NCI-H2171 treated with DMSO at 0.1 percent for 48 hours (cell line): Measurements from ENCODE around the gene C3orf80.
A peak's percentile ranks its signal among the peaks of the same experiment; 100 is the strongest.
"Not testable (repeated sequence)": the region's sequence is repeated elsewhere in the genome, so short reads cannot be mapped to it uniquely, and the experiment has no call there.

Experiments
- DNase-seq: peaks from one replicate; lab custom pipeline; 2025; lab: John Stamatoyannopoulos, UW

C3orf80 gene

DNA sequence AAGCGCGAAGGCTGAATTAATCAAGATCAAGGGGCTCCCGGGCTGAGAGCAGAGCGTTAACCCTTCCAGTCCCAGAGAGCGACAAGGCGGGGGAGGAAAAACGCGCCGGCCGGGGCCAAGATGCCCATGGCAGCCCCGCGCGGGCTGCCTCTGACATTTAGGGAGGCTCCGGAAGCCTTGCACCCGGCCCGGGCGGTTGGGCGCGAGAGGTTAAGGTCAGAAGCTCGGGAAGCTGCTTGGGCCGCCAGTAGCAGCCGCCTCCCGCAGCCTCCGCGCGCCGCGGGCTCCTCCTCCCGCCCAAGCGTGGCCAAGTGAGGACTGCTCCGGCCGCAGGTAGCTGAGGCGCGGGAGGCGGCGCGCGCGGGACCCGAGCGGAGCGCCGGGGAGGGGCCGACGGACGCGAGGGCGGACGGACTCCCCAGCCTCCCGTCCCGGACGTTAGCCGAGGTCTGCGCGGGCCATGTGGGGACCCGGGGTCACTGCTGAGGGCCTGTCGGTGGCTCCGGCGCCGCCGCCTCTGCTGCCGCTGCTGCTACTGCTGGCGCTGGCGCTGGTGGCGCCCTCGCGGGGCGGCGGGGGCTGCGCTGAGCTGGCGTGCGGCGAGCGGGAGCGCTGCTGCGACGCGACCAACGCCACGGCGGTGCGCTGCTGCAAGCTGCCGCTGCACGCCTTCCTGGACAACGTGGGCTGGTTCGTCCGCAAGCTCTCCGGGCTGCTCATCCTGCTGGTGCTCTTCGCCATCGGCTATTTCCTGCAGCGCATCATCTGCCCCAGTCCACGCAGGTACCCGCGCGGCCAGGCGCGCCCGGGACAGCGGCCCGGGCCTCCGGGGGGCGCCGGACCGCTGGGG lies at the start of gene C3orf80:
C3orf80 (plus strand) TSS at position 247 of the 850 bp plus-strand sequence; CDS start at position 461, 214 bp downstream.
- peak; percentile 53 for DNase-seq

DNA sequence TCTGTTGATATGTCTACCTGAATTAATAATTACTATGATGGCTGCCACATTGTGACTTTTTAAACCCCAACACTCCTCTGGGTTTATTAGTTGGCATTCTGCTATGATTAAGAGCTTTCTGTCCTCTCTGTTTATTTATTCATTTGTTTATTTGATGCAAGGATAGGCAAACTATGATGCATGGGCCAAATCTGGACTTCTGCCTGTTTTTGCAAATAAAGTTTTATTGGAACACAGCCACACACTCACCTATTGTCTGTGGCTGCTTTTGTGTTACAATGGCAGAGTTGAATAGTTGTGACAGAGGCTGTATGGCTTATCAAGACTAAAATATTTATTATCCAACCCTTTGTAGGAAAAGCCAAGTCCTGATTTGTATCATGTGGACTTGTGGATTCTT lies 48.3 kb upstream of the C3orf80 start:
- no peak for DNase-seq

DNA sequence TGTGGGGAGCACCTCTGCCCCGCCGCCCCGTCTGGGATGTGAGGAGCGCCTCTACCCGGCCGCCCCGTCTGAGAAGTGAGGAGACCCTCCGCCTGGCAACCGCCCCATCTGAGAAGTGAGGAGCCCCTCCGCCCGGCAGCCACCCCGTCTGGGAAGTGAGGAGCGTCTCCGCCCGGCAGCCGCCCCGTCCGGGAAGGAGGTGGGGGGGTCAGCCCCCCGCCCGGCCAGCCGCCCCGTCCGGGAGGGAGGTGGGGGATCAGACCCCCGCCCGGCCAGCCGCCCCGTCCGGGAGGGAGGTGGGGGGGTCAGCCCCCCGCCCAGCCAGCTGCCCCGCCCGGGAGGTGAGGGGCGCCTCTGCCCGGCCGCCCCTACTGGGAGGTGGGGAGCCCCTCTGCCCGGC lies 46.6 kb upstream of the C3orf80 start:
- DNase-seq: not testable (repeated sequence)

DNA sequence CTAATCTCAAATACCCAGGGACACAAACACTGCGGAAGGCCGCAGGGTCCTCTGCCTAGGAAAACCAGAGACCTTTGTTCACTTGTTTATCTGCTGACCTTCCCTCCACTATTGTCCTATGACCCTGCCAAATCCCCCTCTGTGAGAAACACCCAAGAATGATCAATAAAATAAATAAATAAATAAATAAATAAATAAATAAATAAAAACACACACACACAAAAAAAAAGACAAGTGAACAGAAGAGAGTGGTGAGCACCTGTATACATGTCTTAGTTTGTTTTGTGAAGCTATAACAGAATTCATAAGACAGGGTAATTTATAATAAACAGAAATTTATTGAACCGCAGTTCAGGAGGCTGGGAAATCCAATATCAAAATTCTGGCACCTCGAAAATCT lies 45.8 kb upstream of the C3orf80 start:
- DNase-seq: not testable (repeated sequence)

DNA sequence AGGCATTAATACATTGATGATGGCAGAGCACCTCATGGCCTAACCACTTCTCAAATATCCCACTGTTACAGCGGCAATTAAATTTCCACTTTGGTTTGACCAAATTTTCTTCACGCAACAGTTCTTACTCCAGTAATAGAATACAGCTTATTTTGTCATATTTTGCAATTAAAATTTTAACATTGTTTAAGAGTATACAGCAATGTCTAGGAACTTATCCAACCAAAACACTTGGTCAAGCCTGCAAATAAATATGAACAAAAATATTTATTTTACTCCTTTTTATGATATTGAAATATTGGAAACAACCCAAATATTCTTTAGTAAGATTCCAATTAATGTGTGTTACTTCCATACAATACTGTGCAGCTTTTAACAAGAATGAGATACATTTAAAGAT lies 45.3 kb upstream of the C3orf80 start:
- DNase-seq: no peak

DNA sequence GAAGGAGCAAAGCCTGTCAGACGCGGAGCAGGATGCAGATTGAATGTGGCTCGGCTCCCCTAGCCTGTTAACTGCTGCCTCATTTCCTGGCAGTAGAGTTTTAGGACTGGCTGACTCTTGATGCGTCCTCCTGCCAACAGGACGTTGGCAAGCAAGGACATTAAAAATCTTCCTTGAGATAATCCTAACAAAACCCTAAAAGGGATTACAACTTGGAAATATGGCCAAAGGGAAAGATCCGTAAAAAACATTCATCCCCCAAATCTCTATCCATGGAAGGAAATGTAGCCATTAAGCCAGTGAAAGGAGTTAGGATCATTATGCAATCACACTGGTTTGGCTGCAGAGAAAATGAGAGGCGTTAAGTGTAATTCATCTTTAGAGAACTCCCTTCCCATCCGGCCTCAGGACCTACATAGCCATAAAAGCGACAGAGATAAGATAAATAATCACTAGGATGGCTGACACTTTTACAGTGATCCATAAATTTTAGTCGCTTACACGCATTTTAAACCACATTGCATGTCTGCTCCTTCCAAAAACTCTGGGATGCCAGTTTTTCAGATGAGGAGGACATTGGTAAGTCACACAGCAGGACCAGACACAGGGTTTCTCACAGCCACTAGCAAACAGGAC lies 44.5 kb upstream of the C3orf80 start:
- DNase-seq: no peak

DNA sequence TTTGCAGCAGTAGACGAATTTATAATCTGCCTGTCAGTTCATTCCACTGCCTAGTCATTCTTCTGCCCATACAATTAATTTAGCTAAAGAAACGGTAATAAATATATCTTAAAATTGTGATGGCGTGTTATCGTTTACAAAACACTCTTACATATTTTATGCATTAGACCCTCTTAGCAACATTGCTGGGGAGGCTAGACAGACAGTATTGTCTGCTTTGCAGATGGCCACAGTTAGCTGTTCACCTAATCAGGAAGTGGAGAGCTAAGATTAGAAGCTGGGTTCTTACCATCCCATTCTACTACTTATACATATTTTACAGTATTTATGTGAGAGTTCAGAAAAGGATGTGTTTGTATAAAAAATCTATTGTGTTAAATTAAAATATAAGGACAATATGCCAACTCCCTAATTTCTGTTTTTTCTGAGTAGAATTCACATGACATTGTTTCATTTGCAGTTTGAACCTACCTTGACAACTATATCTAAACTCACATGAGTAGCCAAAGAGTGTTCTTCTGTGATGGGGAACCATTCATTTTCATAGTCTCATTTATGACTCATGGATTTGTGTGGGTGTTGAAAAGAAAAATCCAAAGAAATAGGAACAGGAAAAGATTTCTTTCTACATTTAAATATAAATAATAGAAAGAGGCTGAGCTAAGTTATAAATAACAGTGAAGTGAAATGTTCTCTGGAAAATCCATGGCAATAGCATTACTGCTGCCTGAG lies 41.7 kb upstream of the C3orf80 start:
- DNase-seq: no peak

DNA sequence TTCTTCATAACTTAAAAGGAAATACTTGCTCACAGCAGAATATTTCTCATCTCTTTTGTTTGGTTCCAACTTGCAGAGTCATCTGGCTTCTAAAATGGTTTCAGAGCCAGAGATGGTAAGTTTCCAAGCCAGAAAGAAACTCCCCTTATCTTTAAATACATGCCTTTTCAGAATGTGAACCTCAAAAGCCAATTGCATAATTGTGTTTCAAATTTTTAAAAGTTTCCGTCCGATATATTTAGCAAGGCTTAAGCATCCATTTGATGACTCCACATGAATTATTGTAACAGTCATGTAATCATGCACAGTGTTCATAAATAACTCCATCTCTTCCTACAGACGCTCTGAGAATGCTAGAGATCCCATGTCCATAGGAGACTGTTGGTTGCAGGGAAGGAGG lies 40.6 kb upstream of the C3orf80 start:
- DNase-seq: no peak

DNA sequence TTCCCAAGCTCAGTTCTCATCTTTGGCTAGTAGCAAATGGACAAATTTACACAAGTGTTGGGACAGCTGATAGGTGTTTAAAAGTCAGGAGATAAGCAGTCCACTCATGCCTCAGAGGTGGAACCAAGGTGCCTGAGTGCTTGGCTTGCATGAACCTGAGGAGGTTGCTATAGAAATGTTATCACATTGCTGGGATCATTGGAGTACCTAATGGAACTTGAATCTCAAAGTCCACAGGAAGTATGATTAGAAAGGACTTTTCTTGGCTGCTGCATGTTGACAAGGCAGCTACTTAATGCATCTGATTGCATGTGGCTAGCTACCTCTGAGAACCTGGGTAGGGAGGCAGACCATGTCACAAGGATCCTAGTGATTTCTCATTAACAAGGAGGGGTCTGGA lies 39.5 kb upstream of the C3orf80 start:
- no peak for DNase-seq

DNA sequence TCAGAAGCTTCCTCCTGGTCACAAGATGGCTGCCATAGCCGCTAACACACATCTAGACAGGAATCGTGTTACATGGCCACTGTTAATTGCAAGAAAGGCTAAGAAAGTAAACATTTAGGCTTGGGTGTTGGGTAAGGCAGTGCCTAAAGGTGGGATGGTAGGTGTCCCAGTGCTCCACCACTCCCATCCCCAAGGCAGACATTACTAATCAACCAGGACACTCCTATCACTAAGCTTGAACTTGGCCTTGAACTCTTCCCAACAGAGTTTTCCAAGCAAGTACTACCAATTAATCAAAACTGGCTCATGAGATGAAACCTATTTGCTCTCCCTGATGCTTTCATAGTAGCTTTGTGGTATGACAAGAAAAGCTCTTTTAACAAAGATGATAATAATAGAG lies 37.9 kb upstream of the C3orf80 start:
- DNase-seq: no peak

DNA sequence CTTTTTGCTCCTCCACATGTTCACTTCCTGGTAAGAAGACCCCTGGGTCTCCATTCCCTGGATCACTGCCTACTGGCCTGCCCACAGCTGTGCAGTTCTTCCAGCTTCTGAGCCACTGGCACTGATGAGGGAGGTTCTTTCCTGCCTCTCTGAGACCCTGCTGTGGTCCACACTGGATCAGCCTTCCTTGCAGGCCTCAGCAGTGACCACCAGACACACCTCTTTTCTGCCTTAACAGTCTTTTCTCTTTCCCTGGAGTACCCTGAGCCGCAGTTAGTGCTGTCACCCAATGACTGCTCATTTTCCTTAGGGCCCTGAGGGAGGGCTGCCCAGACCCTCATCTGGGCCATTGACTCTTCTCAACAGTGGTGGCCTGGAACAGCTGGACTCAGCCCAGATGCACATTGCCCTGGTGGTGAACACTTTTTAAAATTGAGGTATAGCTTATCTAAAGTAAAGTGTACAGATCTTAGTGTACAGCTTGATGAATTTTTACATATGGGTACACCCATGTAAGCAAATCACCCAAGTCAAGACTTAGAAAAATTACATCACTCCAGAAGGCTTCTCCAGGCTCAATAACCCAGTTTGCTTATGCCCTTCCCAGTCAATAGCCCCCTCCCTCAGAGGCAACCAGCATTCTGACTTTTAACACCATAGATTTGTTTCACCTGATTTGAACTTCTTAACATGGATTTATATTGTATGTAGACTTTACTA lies 32.8 kb upstream of the C3orf80 start:
- no peak for DNase-seq

DNA sequence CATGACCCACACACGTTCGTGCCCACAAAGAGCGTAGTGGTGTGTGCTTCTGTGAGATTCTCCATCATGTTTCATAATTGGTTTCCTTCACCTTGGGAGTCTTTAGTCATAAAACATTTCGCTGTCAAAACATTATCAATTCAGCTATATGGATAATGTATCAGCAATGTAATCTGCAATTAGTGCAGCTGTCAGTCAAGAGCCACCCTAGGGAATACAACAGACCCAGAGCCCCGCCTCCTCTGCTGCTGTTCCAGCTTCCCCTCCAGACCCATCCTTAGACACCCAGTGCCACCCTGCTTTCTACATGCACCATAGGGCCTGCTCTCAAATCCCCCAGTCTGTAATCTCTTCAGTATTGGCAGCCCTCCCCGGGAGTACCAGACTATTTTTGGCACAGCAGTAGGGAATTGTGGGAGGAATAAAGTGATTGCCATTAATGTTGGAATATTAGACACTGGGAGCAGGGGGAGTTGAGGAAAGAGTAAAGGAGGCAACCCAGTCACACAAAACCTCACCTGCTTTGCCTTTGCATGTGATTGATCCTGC lies 31.5 kb upstream of the C3orf80 start:
- peak; percentile 5 for DNase-seq

DNA sequence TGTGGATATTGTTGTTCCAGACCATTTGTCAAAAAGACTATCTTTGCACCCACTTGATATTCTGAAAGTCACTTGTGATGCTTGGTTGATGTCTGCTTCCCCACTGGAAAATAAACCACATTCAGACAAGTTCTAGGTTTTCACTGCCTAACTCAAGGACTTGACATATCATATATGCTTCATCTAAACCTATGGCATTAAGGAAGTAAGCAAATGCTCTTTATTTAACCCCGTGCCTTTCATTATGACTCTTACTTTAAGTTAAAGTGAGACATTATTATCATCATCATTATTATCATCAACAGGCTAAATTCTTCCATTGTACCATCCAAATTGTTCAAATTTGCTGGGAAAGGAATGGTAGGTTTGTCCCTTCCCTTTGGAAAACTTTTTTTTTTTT lies 30.8 kb upstream of the C3orf80 start:
- no peak for DNase-seq

DNA sequence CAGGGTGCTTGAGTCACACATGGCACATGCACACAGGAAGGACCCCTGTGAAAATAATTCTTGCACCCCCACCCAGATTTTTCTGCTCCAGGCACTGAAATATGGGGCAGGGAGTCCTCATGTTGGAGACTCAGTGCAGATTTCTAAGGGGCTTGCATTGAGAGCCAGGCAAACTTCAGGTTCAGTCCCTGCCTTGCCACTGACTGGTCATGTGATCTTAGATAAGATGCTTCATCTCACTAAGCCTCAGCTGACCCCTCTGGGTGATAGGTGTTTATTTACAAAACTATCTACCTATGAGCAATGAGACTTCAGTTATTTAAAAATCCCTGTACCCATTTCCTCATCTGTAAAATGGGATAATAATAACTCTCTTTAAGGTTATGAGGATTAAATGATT lies 30.1 kb upstream of the C3orf80 start:
- no peak for DNase-seq

DNA sequence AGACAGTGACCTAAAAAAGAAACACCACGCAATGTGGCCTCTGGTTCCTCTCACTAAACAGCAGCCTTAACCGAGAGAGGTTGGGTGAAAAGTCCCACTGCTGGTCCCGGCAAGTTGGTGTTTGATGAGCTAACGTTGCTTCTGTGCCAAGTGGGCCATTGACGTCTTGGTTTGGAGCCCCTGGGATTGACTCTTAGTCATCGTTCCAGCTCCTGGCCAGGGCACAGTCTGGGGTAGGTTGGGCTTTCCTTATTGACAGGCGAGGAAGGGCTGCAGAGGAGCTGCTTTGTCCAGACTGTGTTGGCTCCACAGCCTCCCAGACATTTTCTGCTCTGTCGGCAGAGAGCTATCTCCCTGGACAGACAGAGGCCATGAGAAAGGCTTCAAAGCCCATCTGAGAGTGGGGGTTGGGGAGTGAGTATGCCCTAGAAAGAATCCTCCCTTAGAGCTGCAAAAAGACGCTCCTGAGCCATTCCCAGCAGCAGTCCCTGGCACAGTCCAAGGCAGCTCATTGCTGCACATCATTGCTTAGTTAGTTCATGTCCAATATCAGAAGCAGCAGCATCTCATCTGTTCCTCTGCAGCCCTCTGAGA lies 28.6 kb upstream of the C3orf80 start:
- no peak for DNase-seq

DNA sequence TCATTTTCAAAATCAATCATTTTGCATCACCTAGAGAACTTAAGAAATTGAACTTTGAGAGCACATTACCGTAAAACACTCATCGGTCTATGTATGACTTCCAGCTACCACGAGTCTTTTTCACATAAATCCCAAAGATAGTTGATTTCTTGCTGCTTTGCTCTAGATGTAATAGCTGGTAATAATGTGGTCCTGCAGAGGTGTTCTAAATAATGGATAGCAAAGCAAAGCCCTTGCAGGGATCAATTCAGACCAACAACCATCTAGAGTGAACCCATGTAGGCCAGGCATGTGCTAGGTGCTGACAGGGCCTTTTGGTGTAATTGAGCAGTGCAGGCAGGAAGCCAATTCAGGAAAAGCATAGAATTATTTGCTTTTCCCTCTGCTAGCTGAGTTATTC lies 26.1 kb upstream of the C3orf80 start:
- no peak for DNase-seq

DNA sequence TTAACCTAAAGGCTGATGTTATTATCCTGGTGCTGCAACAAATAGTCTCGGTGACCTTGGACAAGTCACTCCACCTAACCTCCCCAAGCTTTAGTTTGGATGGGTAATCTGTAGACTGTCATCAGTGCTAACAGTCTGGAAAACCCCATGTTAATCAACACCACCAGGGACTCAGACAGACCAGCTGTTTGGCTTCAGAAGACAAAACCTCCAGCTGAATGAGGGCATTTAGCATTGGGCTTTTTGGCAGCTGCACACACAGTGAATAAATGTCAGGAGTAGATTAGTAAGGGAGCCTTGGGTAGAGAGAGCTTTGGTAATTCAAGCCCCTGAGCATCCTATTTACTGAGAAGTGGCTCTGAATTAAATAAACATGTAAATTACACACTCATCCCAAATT lies 24.9 kb upstream of the C3orf80 start:
- no peak for DNase-seq

DNA sequence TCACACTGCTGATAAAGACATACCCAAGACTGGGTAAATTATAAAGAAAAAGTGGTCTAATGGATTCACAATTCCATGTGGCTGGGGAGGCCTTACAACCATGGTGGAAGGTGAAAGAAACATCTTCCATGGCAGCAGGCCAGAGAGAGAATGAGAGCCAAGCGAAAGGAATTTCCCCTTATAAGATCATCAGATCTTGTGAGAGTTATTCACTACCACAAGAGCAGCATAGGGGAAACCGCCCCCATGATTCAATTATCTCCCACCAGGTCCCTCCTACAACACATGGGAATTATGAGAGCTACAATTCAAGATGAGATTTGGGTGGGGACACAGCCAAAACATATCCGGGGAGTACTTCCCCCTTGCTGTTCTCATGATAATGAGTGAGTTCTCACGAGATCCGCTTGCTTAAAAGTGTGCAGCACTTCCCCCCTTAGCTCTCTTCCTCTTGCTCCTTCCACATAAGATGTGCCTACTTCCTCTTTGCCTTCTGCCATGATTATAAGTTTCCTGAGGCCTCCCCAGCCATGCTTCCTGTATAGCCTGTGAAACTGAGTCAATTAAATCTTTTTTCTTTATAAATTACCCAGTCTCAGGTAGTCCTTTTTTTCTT lies 20.7 kb upstream of the C3orf80 start:
- DNase-seq: not testable (repeated sequence)

DNA sequence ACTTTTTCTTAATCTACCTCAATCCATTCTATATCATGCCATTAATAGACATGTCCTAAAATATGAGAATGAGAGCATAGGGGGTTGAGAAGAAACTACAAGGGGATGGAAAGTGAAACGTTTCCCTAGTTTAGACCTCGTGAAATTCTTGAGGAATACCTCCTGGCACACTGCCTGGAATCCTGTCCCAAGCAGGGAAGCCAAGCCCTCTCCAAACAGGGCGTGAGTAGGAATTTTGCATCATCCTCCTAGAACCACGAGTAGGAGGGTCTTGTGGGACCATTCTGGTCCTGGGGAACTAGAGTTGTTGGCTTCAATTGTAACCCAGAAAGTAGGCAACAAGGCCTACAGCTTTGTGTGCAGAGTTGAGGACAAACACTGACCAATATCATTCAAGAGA lies 19.6 kb upstream of the C3orf80 start:
- DNase-seq: no peak

DNA sequence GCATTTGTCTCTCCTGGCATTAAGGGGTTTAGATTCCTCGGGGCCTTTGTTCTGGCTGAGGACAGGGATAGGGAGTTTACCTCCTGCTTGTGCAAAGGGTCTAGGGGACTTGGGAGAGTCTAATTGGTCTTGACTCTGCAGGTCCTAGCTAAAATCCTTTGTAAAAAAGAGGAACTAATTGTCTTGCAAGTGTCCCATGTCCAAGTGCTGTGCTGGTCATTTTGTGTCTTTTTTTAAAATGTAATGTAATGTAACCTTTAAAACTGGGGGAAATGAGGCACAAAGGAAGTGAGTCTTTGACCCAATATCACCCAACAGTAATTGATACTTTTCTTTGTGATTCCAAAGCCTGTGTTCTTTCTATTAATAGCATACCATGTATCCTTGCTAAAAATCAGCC lies 14.9 kb upstream of the C3orf80 start:
- DNase-seq: no peak

DNA sequence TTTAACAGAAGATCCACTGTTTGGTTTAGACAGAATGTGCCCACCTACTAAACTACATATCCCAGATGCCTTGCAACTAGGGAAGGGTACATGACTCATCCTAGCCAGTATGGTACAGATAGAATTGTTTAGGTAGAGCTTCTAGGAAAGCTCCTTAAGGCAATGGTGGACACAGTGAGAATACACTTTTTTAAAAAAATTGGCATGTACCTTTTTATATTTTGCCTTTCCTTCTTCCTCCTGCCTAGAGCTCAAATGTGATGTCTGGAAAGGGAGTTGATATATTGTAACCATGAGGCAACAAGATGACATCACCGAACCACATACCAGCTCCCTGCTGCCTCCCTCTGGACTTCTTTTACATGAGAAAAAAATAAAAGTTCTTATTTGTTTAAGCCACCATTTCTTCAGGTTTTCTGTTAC lies 14.4 kb upstream of the C3orf80 start:
- DNase-seq: no peak
